CD4-positive, CD25-positive, alpha-beta regulatory T cell (primary cell): Measurements from ENCODE around the gene MEI1. TPM values are rescaled to one million over a fixed set of nuclear protein-coding genes. Genes with fewer than 3 reads are reported as not detected.

Experiments used
- ATAC-seq, 2 donors: fragments of 150-1000 bp; cut with Tn5 transposase; one replicate each; pipeline ENCODE4 v1.10.0; 2021; ENCODE audit warnings: low read depth in 2 of 2, moderate number of reproducible peaks in 2 of 2, moderate library complexity in 1 of 2
- DNase-seq, 3 donors: peaks; one replicate each; pipeline versions ENCODE4 v3.0.0 to v3.0.0-alpha.2; 2012 to 2022; ENCODE audit warnings: mixed read lengths in 1 of 3
- H3K27ac ChIP-seq: one replicate; pipeline ENCODE4 v1.7.0; 2013; ENCODE audit warnings: mild to moderate bottlenecking, low read length; ENCODE audit not compliant: insufficient read depth, poor library complexity, severe bottlenecking
- H3K27me3 ChIP-seq: one replicate; pipeline ENCODE4 v1.7.0; 2013; ENCODE audit warnings: low read length; ENCODE audit not compliant: control insufficient read depth, insufficient read depth
- H3K36me3 ChIP-seq: one replicate; pipeline ENCODE4 v1.7.0; 2013; ENCODE audit warnings: mild to moderate bottlenecking, low read length, moderate library complexity; ENCODE audit not compliant: control insufficient read depth, insufficient read depth
- H3K4me1 ChIP-seq: 2 replicates; pipeline ENCODE4 v1.7.0; 2013; ENCODE audit warnings: mild to moderate bottlenecking, low read length; ENCODE audit not compliant: insufficient read depth, control insufficient read depth, poor library complexity, severe bottlenecking
- H3K4me3 ChIP-seq: one replicate; pipeline ENCODE4 v1.7.0; 2013; ENCODE audit warnings: low read depth, mild to moderate bottlenecking, low read length, moderate library complexity
- H3K9me3 ChIP-seq, 2 experiments: 1 replicate in 1 of 2; 2 replicates in 1 of 2; pipeline ENCODE4 v1.7.0; 2013; ENCODE audit warnings: low read length in 2 of 2, mild to moderate bottlenecking in 1 of 2, moderate library complexity in 1 of 2; ENCODE audit not compliant: control insufficient read depth in 2 of 2
- H3K27ac Mint-ChIP-seq, 3 donors: one replicate each; pipeline ENCODE4 v1.8.0; 2020 to 2022; ENCODE audit warnings: mild to moderate bottlenecking in 3 of 3, mixed read lengths in 3 of 3, moderate library complexity in 2 of 3
- H3K27me3 Mint-ChIP-seq: one replicate; pipeline ENCODE4 v1.8.0; 2022; ENCODE audit warnings: mild to moderate bottlenecking, mixed read lengths
- H3K36me3 Mint-ChIP-seq: one replicate; pipeline ENCODE4 v1.8.0; 2020; ENCODE audit warnings: mixed read lengths
- H3K4me1 Mint-ChIP-seq, 4 donors: one replicate each; pipeline ENCODE4 v1.8.0; 2020 to 2022; ENCODE audit warnings: mixed read lengths in 4 of 4, mild to moderate bottlenecking in 1 of 4
- H3K4me3 Mint-ChIP-seq, 4 donors: one replicate each; pipeline ENCODE4 v1.8.0; 2020 to 2022; ENCODE audit warnings: mild to moderate bottlenecking in 4 of 4, mixed read lengths in 4 of 4, moderate library complexity in 3 of 4
- H3K9me3 Mint-ChIP-seq, 7 donors: one replicate each; pipeline ENCODE4 v1.8.0; 2020 to 2022; ENCODE audit warnings: mixed read lengths in 7 of 7, mild to moderate bottlenecking in 3 of 7, moderate library complexity in 2 of 7
- polyA plus RNA-seq, 4 donors: library from polyadenylated mRNA; unstranded; fragments of 300-500 nt; fragmentation: Illumina TruSeq; gene quantifications; one replicate each; pipeline ENCODE4 v1.2.3, GENCODE V29; 2021
- total RNA-seq: library from RNA; stranded (reverse); gene quantifications from one replicate; pipeline ENCODE4 v1.2.3, GENCODE V29; 2022

MEI1 gene
- total and polyA plus RNA-seq, 5 donors from 2014 or later: 106 to 288 (median 223) TPM

- Histone ChIP-seq H3K27ac (no peak overlapping the region), H3K36me3 (peaks cover 34% of the 10 kb centered on the region), H3K27me3 (no peaks in the 10 kb centered on the region), H3K4me3 (no peak overlapping the region), H3K9me3 (no peaks in the 10 kb centered on the region), H3K4me1 (peaks cover 2% of the 10 kb centered on the region)
- H3K9me3 Mint-ChIP-seq: no peaks in the 10 kb centered on the region
- H3K4me1 Mint-ChIP-seq: peaks cover 5 to 17% (median 12%) of the 10 kb centered on the region in 4 donors
- no peak overlapping the region for H3K4me3 Mint-ChIP-seq
- H3K27ac Mint-ChIP-seq: peak overlapping the region in 1 of 3 donors; percentile 67
- H3K27me3 Mint-ChIP-seq: no peaks in the 10 kb centered on the region
- ATAC-seq: no peak
- H3K36me3 Mint-ChIP-seq: peaks cover 32% of the 10 kb centered on the region
- DNase-seq: no peak
Observed at GRCh38 chr22:41818011-41818410, 118.7 kb downstream of the MEI1 start.

- Histone ChIP-seq H3K9me3 (no peaks in the 10 kb centered on the region), H3K27ac (no peak overlapping the region), H3K4me1 (peaks cover 3% of the 10 kb centered on the region), H3K27me3 (no peaks in the 10 kb centered on the region), H3K4me3 (no peak overlapping the region), H3K36me3 (peaks cover 30% of the 10 kb centered on the region)
- ATAC-seq (no peak), DNase-seq (no peak)
- Mint-ChIP-seq H3K9me3 (no peaks in the 10 kb centered on the region), H3K27ac (peak overlapping the region in 1 of 3 donors; percentile 67), H3K27me3 (no peaks in the 10 kb centered on the region), H3K36me3 (peaks cover 33% of the 10 kb centered on the region), H3K4me1 (peaks cover 6 to 19% (median 14%) of the 10 kb centered on the region in 4 donors), H3K4me3 (no peak overlapping the region)
Observed at GRCh38 chr22:41818596-41818995, 119.3 kb downstream of the MEI1 start.

- no peak overlapping the region for H3K27ac ChIP-seq
- DNase-seq (no peak), ATAC-seq (no peak)
- Mint-ChIP-seq H3K9me3 (no peaks in the 10 kb centered on the region), H3K27ac (peak overlapping the region in 2 of 3 donors; percentile 8 to 57), H3K4me3 (no peak overlapping the region), H3K36me3 (peaks cover 36% of the 10 kb centered on the region), H3K27me3 (no peaks in the 10 kb centered on the region), H3K4me1 (peaks cover 6 to 19% (median 14%) of the 10 kb centered on the region in 4 donors)
- H3K9me3 ChIP-seq: no peaks in the 10 kb centered on the region
- H3K4me1 ChIP-seq: peaks cover 3% of the 10 kb centered on the region
- H3K27me3 ChIP-seq: no peaks in the 10 kb centered on the region
- H3K36me3 ChIP-seq: peaks cover 28% of the 10 kb centered on the region
- no peak overlapping the region for H3K4me3 ChIP-seq
Observed at GRCh38 chr22:41819257-41819656, 120.0 kb downstream of the MEI1 start.

- peaks cover 24% of the 10 kb centered on the region for H3K36me3 ChIP-seq
- peaks cover 32% of the 10 kb centered on the region for H3K36me3 Mint-ChIP-seq
- peaks cover 6 to 15% (median 13%) of the 10 kb centered on the region in 4 donors for H3K4me1 Mint-ChIP-seq
- no peak overlapping the region for H3K4me3 Mint-ChIP-seq
- H3K27ac ChIP-seq: no peak overlapping the region
- no peaks in the 10 kb centered on the region for H3K9me3 Mint-ChIP-seq
- no peaks in the 10 kb centered on the region for H3K27me3 Mint-ChIP-seq
- no peak for ATAC-seq
- H3K27me3 ChIP-seq: no peaks in the 10 kb centered on the region
- peaks cover 3% of the 10 kb centered on the region for H3K4me1 ChIP-seq
- H3K9me3 ChIP-seq: no peaks in the 10 kb centered on the region
- H3K27ac Mint-ChIP-seq: peak overlapping the region in 2 of 3 donors; percentile 3 to 57
- DNase-seq: no peak
- no peak overlapping the region for H3K4me3 ChIP-seq
Observed at GRCh38 chr22:41820447-41820846, 121.1 kb downstream of the MEI1 start.

- Histone ChIP-seq H3K4me3 (no peak overlapping the region), H3K36me3 (peaks cover 19% of the 10 kb centered on the region), H3K9me3 (no peaks in the 10 kb centered on the region), H3K27me3 (no peaks in the 10 kb centered on the region), H3K4me1 (peaks cover 3% of the 10 kb centered on the region), H3K27ac (peak overlapping the region; percentile 42)
- ATAC-seq: no peak
- Mint-ChIP-seq H3K27ac (peak overlapping the region; percentile 84 to 90 (median 88)), H3K4me3 (no peak overlapping the region), H3K36me3 (peaks cover 35% of the 10 kb centered on the region), H3K4me1 (peaks cover 6 to 15% (median 13%) of the 10 kb centered on the region in 4 donors), H3K27me3 (no peaks in the 10 kb centered on the region), H3K9me3 (no peaks in the 10 kb centered on the region)
- DNase-seq: no peak
Observed at GRCh38 chr22:41821471-41822316, 122.4 kb downstream of the MEI1 start.

GRCh38 chr22:41822317-41823057 is 123.2 kb downstream of the MEI1 start:
- peak; percentile 80 to 86 for ATAC-seq
- Histone ChIP-seq H3K27me3 (no peaks in the 10 kb centered on the region), H3K9me3 (no peaks in the 10 kb centered on the region), H3K27ac (peak overlapping the region; percentile 42), H3K4me1 (peaks cover 3% of the 10 kb centered on the region), H3K36me3 (peaks cover 19% of the 10 kb centered on the region), H3K4me3 (no peak overlapping the region)
- H3K36me3 Mint-ChIP-seq: peaks cover 35% of the 10 kb centered on the region
- H3K27ac Mint-ChIP-seq: peak overlapping the region; percentile 53 to 90 (median 88)
- H3K4me1 Mint-ChIP-seq: peaks cover 6 to 15% (median 13%) of the 10 kb centered on the region in 4 donors
- H3K27me3 Mint-ChIP-seq: no peaks in the 10 kb centered on the region
- DNase-seq: peak; percentile 32 to 77 (median 73)
- no peak overlapping the region for H3K4me3 Mint-ChIP-seq
- no peaks in the 10 kb centered on the region for H3K9me3 Mint-ChIP-seq

- Histone ChIP-seq H3K9me3 (no peaks in the 10 kb centered on the region), H3K36me3 (peaks cover 19% of the 10 kb centered on the region), H3K4me3 (no peak overlapping the region), H3K27ac (no peak overlapping the region), H3K27me3 (no peaks in the 10 kb centered on the region), H3K4me1 (peaks cover 3% of the 10 kb centered on the region)
- DNase-seq: no peak
- Mint-ChIP-seq H3K27ac (peak overlapping the region in 2 of 3 donors; percentile 72 to 88), H3K36me3 (peaks cover 30% of the 10 kb centered on the region), H3K9me3 (no peaks in the 10 kb centered on the region), H3K27me3 (no peaks in the 10 kb centered on the region), H3K4me1 (peaks cover 6 to 15% (median 13%) of the 10 kb centered on the region in 4 donors), H3K4me3 (no peak overlapping the region)
- ATAC-seq: no peak
Observed at GRCh38 chr22:41823797-41824196, 124.5 kb downstream of the MEI1 start.
